ENCODE data around the gene SLC5A11.

SLC5A11 gene

GRCh38 chr16:24849641-24850040, 3.9 kb downstream of the SLC5A11 start:
- H3K4me3 ChIP-seq (replicated peaks; ENCODE audit: low read depth, low read length) = no peak overlapping the region
- no peak for TF ChIP-seq CTCF (IDR thresholded peaks at IDR 0.05; ENCODE audit: low read depth, low read length, missing control alignments)
- DNase-seq (ENCODE audit: extremely low read depth, low read depth) = no peak

- DNase-seq (ENCODE audit: extremely low read depth, low read depth) = no peak
- TF ChIP-seq CTCF (IDR thresholded peaks at IDR 0.05; ENCODE audit: low read depth, low read length, missing control alignments) = no peak
- no peak overlapping the region for H3K4me3 ChIP-seq (replicated peaks; ENCODE audit: low read depth, low read length)
These were observed 4.7 kb downstream of the SLC5A11 start for GRCh38 chr16:24850289-24850938.

GRCh38 chr16:24851700-24852099, 5.9 kb downstream of the SLC5A11 start:
- no peak for DNase-seq (ENCODE audit: extremely low read depth, low read depth)
- no peak for TF ChIP-seq CTCF (IDR thresholded peaks at IDR 0.05; ENCODE audit: low read depth, low read length, missing control alignments)
- no peak overlapping the region for H3K4me3 ChIP-seq (replicated peaks; ENCODE audit: low read depth, low read length)

- no peak overlapping the region for H3K4me3 ChIP-seq (replicated peaks; ENCODE audit: low read depth, low read length)
- no peak for TF ChIP-seq CTCF (IDR thresholded peaks at IDR 0.05; ENCODE audit: low read depth, low read length, missing control alignments)
- DNase-seq (ENCODE audit: extremely low read depth, low read depth) = no peak
These were observed 6.5 kb downstream of the SLC5A11 start for GRCh38 chr16:24852281-24852721.

- TF ChIP-seq CTCF (IDR thresholded peaks at IDR 0.05; ENCODE audit: low read depth, low read length, missing control alignments) = no peak
- no peak for DNase-seq (ENCODE audit: extremely low read depth, low read depth)
- no peak overlapping the region for H3K4me3 ChIP-seq (replicated peaks; ENCODE audit: low read depth, low read length)
These were observed 7.5 kb downstream of the SLC5A11 start for GRCh38 chr16:24853169-24853824.

GRCh38 chr16:24853830-24854229, 8.1 kb downstream of the SLC5A11 start:
- DNase-seq (ENCODE audit: extremely low read depth, low read depth) = no peak
- no peak for TF ChIP-seq CTCF (IDR thresholded peaks at IDR 0.05; ENCODE audit: low read depth, low read length, missing control alignments)

More at GRCh38 chr16:24853830-24854229, 8.1 kb downstream of the SLC5A11 start:
- no peak overlapping the region for H3K4me3 ChIP-seq (replicated peaks; ENCODE audit: low read depth, low read length)

Data from HFF-Myc (cell line).